Liver (tissue), 9 donors: ENCODE results near the gene FAM43A. TPM values are rescaled to one million over a fixed set of nuclear protein-coding genes. Genes with fewer than 3 reads are reported as not detected.

ENCODE experiments used
- DNase-seq: peaks from one replicate; pipeline ENCODE4 v3.0.0-alpha.2; 2017; ENCODE audit warnings: low spot score
- H3K27ac ChIP-seq, 2 donors: one replicate each; pipeline ENCODE4 v1.7.0; 2013; ENCODE audit warnings: inconsistent platforms in 2 of 2, low read length in 2 of 2, control low read depth in 1 of 2, low read depth in 1 of 2, mild to moderate bottlenecking in 1 of 2
- H3K27me3 ChIP-seq, 4 donors: one replicate each; pipeline versions ENCODE4 v1.6.1 to v1.7.0; 2013; ENCODE audit warnings: low read length in 3 of 4, inconsistent platforms in 1 of 4, mild to moderate bottlenecking in 1 of 4, moderate library complexity in 1 of 4; ENCODE audit not compliant: control insufficient read depth in 4 of 4, insufficient read depth in 4 of 4
- H3K36me3 ChIP-seq, 4 donors: one replicate each; pipeline versions ENCODE4 v1.6.1 to v1.7.0; 2013; ENCODE audit warnings: low read length in 3 of 4, mild to moderate bottlenecking in 3 of 4, low read depth in 1 of 4, moderate library complexity in 1 of 4; ENCODE audit not compliant: control insufficient read depth in 4 of 4, insufficient read depth in 3 of 4
- H3K4me1 ChIP-seq, 4 donors: one replicate each; pipeline versions ENCODE4 v1.6.1 to v1.7.0; 2013; ENCODE audit warnings: low read length in 3 of 4, mild to moderate bottlenecking in 3 of 4, moderate library complexity in 1 of 4; ENCODE audit not compliant: control insufficient read depth in 4 of 4, insufficient read depth in 4 of 4
- H3K4me3 ChIP-seq, 3 donors: one replicate each; pipeline versions ENCODE4 v1.6.1 to v1.7.0; 2013; ENCODE audit warnings: low read length in 3 of 3, control low read depth in 1 of 3, low read depth in 1 of 3, mild to moderate bottlenecking in 1 of 3
- H3K9ac ChIP-seq, 2 donors: one replicate each; pipeline ENCODE4 v1.7.0; 2013; ENCODE audit warnings: low read length in 2 of 2, mild to moderate bottlenecking in 2 of 2, moderate library complexity in 2 of 2, control low read depth in 1 of 2, low read depth in 1 of 2
- H3K9me3 ChIP-seq, 4 donors: one replicate each; pipeline versions ENCODE4 v1.6.1 to v1.7.0; 2013; ENCODE audit warnings: low read length in 3 of 4; ENCODE audit not compliant: control insufficient read depth in 4 of 4
- ATF3 ChIP-seq: IDR thresholded peaks from 2 replicates; pipeline ENCODE4 v1.6.1; 2016; ENCODE audit warnings: antibody characterized with exemption
- CTCF ChIP-seq: fragments of 150-350 bp; IDR thresholded peaks from 2 replicates; pipeline ENCODE4 v1.5.1; 2017; ENCODE audit warnings: improper control_type of control experiment, low read depth, low read length; ENCODE audit not compliant: missing input control
- EGR1 ChIP-seq, 2 donors: IDR thresholded peaks; 2 replicates each; pipeline ENCODE4 v1.6.1; 2016 to 2018; ENCODE audit warnings: antibody characterized with exemption in 2 of 2, low read depth in 2 of 2
- FOXA1 ChIP-seq: IDR thresholded peaks from 2 replicates; pipeline ENCODE4 v1.6.1; 2016; ENCODE audit warnings: antibody characterized with exemption
- GABPA ChIP-seq, 2 donors: IDR thresholded peaks in 1 of 2; conservative IDR thresholded peaks in 1 of 2; 2 replicates each; pipeline ENCODE4 v1.6.1; 2016; ENCODE audit warnings: antibody characterized with exemption in 2 of 2, mild to moderate bottlenecking in 1 of 2, moderate library complexity in 1 of 2
- HNF4A ChIP-seq, 2 donors: conservative IDR thresholded peaks; 2 replicates each; pipeline ENCODE4 v1.6.1; 2016; ENCODE audit warnings: antibody characterized with exemption in 2 of 2, mild to moderate bottlenecking in 2 of 2
- HNF4G ChIP-seq: IDR thresholded peaks from 2 replicates; pipeline ENCODE4 v1.6.1; 2016; ENCODE audit warnings: antibody characterized with exemption
- JUND ChIP-seq, 2 donors: IDR thresholded peaks; 2 replicates each; pipeline ENCODE4 v1.6.1; 2016; ENCODE audit warnings: antibody characterized with exemption in 2 of 2
- MAX ChIP-seq: IDR thresholded peaks from 2 replicates; pipeline ENCODE4 v1.6.1; 2016; ENCODE audit warnings: antibody characterized with exemption
- NR2F2 ChIP-seq: IDR thresholded peaks from 2 replicates; pipeline ENCODE4 v1.6.1; 2016; ENCODE audit warnings: antibody characterized with exemption
- RAD21 ChIP-seq, 2 donors: IDR thresholded peaks; 2 replicates each; pipeline ENCODE4 v1.6.1; 2016; ENCODE audit warnings: antibody characterized with exemption in 2 of 2, mild to moderate bottlenecking in 2 of 2
- REST ChIP-seq: IDR thresholded peaks from 2 replicates; pipeline ENCODE4 v1.6.1; 2016; ENCODE audit warnings: antibody characterized with exemption, mild to moderate bottlenecking
- RXRA ChIP-seq, 2 donors: IDR thresholded peaks; 2 replicates each; pipeline ENCODE4 v1.6.1; 2017 to 2018; ENCODE audit warnings: antibody characterized with exemption in 2 of 2, mild to moderate bottlenecking in 1 of 2
- SP1 ChIP-seq: IDR thresholded peaks from 2 replicates; pipeline ENCODE4 v1.6.1; 2018; ENCODE audit warnings: antibody characterized with exemption, mild to moderate bottlenecking
- TAF1 ChIP-seq: conservative IDR thresholded peaks from 2 replicates; pipeline ENCODE4 v1.6.1; 2016; ENCODE audit warnings: antibody characterized with exemption, mild to moderate bottlenecking
- YY1 ChIP-seq: IDR thresholded peaks from 2 replicates; pipeline ENCODE4 v1.6.1; 2016; ENCODE audit warnings: antibody characterized with exemption, mild to moderate bottlenecking
- ZBTB33 ChIP-seq: IDR thresholded peaks from 2 replicates; pipeline ENCODE4 v1.6.1; 2016; ENCODE audit warnings: antibody characterized with exemption
- WGBS: extraction: QIAGEN DNeasy Blood & Tissue Kit; methylation state at CpG from one replicate; pipeline ENCODE4 v1.1.7; 2013; 5-methylcytosine and 5-hydroxymethylcytosine counted together
- polyA plus RNA-seq, 2 donors: library from polyadenylated mRNA; stranded (reverse) in 1 of 2; unstranded in 1 of 2; fragments of 200-250 nt in 1 of 2; fragments of >200 nt in 1 of 2; fragmentation: Nextera tagmentation in 1 of 2; extraction: Ambion mirVana in 1 of 2; gene quantifications; one replicate each; pipeline versions ENCODE4 v1.2.1 to v1.2.3, GENCODE V29; 2013 to 2015
- total RNA-seq, 2 donors: library from RNA; depleted of rRNA; stranded (reverse); fragments of >200 nt; gene quantifications; one replicate each; pipeline ENCODE4 v1.2.3, GENCODE V29; 2014
- donor health status: healthy.
- donor health status: healthy.
- donor health status: healthy.
- donor health status: healthy.
- donor health status: healthy.

FAM43A gene
- total and polyA plus RNA-seq, 4 donors: 0.83 to 4.9 (median 3.4) TPM

GRCh38 chr3:194731506-194732073, 45.9 kb downstream of the FAM43A start (continued):
- TF ChIP-seq REST: no peak
- no peak for TF ChIP-seq HNF4A (conservative IDR thresholded peaks at IDR 0.05)
- TF ChIP-seq HNF4G: no peak
- TF ChIP-seq FOXA1: no peak

GRCh38 chr3:194732617-194733016, 46.9 kb downstream of the FAM43A start:
- H3K36me3 ChIP-seq: no peaks in the 10 kb centered on the region
- WGBS: 71% methylated on average over 4 of the region's 4 CpGs

More at GRCh38 chr3:194732617-194733016, 46.9 kb downstream of the FAM43A start:
- peaks cover 0 to 4% (median 0%) of the 10 kb centered on the region in 4 donors for H3K27me3 ChIP-seq
- DNase-seq: no peak
- no peak overlapping the region for H3K9ac ChIP-seq
- no peak for TF ChIP-seq SP1
- TF ChIP-seq ATF3: no peak
- TF ChIP-seq REST: no peak
- TF ChIP-seq TAF1: no peak
- TF ChIP-seq JUND (IDR thresholded peaks at IDR 0.05): no peak
- no peak for TF ChIP-seq RAD21 (IDR thresholded peaks at IDR 0.05)
- no peak for TF ChIP-seq CTCF
- TF ChIP-seq HNF4G: no peak
- TF ChIP-seq GABPA (IDR thresholded peaks at IDR 0.05 in 1 of 2, conservative IDR thresholded peaks at IDR 0.05 in 1 of 2): no peak
- TF ChIP-seq MAX: no peak
- TF ChIP-seq EGR1 (IDR thresholded peaks at IDR 0.05; ENCODE audit: low read depth in 2 of 2): no peak
- TF ChIP-seq HNF4A (conservative IDR thresholded peaks at IDR 0.05): no peak
- no peak for TF ChIP-seq RXRA (IDR thresholded peaks at IDR 0.05)
- TF ChIP-seq ZBTB33: no peak
- TF ChIP-seq NR2F2: no peak
- no peak for TF ChIP-seq YY1
- H3K4me1 ChIP-seq: no peaks in the 10 kb centered on the region
- H3K27ac ChIP-seq: no peak overlapping the region
- no peaks in the 10 kb centered on the region for H3K9me3 ChIP-seq
- no peak overlapping the region for H3K4me3 ChIP-seq
